Amniotic epithelial cell (primary cell): ENCODE data around the gene GSC2.

Experiments
- DNase-seq: peaks from one replicate; pipeline ENCODE4 v3.0.0-alpha.2; 2010; ENCODE audit warnings: low read depth

GSC2 gene

GRCh38 chr22:19149991-19150390, at the start of gene GSC2:
GSC2 (minus strand) TSS chr22:19150292; CDS start chr22:19150283, 9 bp downstream.
- no peak for DNase-seq

- no peak for DNase-seq
Observed at GRCh38 chr22:19199479-19199878, 49.4 kb upstream of the GSC2 start.

- DNase-seq, result no peak
Observed at GRCh38 chr22:19197997-19198865, 48.1 kb upstream of the GSC2 start.

- no peak for DNase-seq
Observed at GRCh38 chr22:19196841-19197612, 46.9 kb upstream of the GSC2 start.

GRCh38 chr22:19195796-19196731, 46.0 kb upstream of the GSC2 start:
- no peak for DNase-seq

GRCh38 chr22:19194766-19195536, 44.9 kb upstream of the GSC2 start:
- no peak for DNase-seq

GRCh38 chr22:19193879-19194278, 43.8 kb upstream of the GSC2 start:
- DNase-seq, result no peak

- no peak for DNase-seq
Observed at GRCh38 chr22:19187716-19188563, 37.8 kb upstream of the GSC2 start.

GRCh38 chr22:19184276-19184997, 34.3 kb upstream of the GSC2 start:
- no peak for DNase-seq

GRCh38 chr22:19183216-19183615, 33.1 kb upstream of the GSC2 start:
- no peak for DNase-seq

- DNase-seq, result no peak
Observed at GRCh38 chr22:19182472-19183157, 32.5 kb upstream of the GSC2 start.

GRCh38 chr22:19181786-19182471, 31.8 kb upstream of the GSC2 start:
- no peak for DNase-seq

- DNase-seq, result no peak
Observed at GRCh38 chr22:19180740-19181410, 30.8 kb upstream of the GSC2 start.

- DNase-seq, result no peak
Observed at GRCh38 chr22:19180234-19180633, 30.1 kb upstream of the GSC2 start.

- peak; percentile 83 for DNase-seq
Observed at GRCh38 chr22:19179497-19180048, 29.5 kb upstream of the GSC2 start.

- DNase-seq, result peak; percentile 74
Observed at GRCh38 chr22:19178657-19179496, 28.8 kb upstream of the GSC2 start, which contains the start of gene SLC25A1. SLC25A1 (minus strand) TSS chr22:19178736; CDS start chr22:19178673, 63 bp downstream.
